ENCODE results near the gene SUSD1.

Gene SUSD1

DNA sequence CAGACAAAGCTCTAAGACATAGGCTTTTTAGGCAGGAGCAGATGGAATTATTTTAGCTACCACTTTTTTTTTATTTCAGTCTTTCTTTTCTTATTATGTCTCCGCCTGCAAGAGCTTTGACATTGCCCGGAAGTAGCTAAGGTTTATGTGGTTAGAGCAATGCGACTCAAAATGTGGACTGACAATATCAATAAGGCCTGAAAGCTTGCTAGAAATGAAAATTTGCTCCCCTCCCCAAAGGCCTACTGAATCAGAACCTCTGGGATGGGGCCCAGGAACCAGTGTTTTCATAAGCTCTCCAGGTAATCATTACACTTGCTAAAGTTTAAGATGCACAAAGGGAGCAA is 81.3 kb downstream of the SUSD1 start:
- ChIA-PET POLR2A (interaction anchor here (2.1 kb wide), 1 partner anchor 285 kb away, joined by 5 read pairs; the partner anchor contains the start of gene HSDL2), CTCF (interaction anchor here (0.7 to 1.6 kb wide), 5 partner anchors 16 to 524 kb away, joined by 3 to 9 read pairs (median 3); no protein-coding TSS in a partner anchor)
- no peaks in the 10 kb centered on the region for H3K4me1 ChIP-seq (ENCODE audit: control insufficient read depth, insufficient read depth, low read length)
- no peak overlapping the region for H3K4me3 ChIP-seq (ENCODE audit: low read depth, low read length)
- TF ChIP-seq ZNF16 (tag by site-specific recombination; IDR thresholded peaks at IDR 0.05; ENCODE audit: low read depth) (no peak), ZNF544 (tag by site-specific recombination; IDR thresholded peaks at IDR 0.05) (no peak), SP3 (tag by site-specific recombination; IDR thresholded peaks at IDR 0.05) (no peak), ZNF600 (tag by site-specific recombination; IDR thresholded peaks at IDR 0.05) (no peak), KLF16 (tag by site-specific recombination; IDR thresholded peaks at IDR 0.05) (no peak), IKZF3 (tag by site-specific recombination; IDR thresholded peaks at IDR 0.05) (no peak), ZNF132 (tag by site-specific recombination; IDR thresholded peaks at IDR 0.05; ENCODE audit: borderline replicate concordance) (no peak)
- TF ChIP-seq, protein P1, sequence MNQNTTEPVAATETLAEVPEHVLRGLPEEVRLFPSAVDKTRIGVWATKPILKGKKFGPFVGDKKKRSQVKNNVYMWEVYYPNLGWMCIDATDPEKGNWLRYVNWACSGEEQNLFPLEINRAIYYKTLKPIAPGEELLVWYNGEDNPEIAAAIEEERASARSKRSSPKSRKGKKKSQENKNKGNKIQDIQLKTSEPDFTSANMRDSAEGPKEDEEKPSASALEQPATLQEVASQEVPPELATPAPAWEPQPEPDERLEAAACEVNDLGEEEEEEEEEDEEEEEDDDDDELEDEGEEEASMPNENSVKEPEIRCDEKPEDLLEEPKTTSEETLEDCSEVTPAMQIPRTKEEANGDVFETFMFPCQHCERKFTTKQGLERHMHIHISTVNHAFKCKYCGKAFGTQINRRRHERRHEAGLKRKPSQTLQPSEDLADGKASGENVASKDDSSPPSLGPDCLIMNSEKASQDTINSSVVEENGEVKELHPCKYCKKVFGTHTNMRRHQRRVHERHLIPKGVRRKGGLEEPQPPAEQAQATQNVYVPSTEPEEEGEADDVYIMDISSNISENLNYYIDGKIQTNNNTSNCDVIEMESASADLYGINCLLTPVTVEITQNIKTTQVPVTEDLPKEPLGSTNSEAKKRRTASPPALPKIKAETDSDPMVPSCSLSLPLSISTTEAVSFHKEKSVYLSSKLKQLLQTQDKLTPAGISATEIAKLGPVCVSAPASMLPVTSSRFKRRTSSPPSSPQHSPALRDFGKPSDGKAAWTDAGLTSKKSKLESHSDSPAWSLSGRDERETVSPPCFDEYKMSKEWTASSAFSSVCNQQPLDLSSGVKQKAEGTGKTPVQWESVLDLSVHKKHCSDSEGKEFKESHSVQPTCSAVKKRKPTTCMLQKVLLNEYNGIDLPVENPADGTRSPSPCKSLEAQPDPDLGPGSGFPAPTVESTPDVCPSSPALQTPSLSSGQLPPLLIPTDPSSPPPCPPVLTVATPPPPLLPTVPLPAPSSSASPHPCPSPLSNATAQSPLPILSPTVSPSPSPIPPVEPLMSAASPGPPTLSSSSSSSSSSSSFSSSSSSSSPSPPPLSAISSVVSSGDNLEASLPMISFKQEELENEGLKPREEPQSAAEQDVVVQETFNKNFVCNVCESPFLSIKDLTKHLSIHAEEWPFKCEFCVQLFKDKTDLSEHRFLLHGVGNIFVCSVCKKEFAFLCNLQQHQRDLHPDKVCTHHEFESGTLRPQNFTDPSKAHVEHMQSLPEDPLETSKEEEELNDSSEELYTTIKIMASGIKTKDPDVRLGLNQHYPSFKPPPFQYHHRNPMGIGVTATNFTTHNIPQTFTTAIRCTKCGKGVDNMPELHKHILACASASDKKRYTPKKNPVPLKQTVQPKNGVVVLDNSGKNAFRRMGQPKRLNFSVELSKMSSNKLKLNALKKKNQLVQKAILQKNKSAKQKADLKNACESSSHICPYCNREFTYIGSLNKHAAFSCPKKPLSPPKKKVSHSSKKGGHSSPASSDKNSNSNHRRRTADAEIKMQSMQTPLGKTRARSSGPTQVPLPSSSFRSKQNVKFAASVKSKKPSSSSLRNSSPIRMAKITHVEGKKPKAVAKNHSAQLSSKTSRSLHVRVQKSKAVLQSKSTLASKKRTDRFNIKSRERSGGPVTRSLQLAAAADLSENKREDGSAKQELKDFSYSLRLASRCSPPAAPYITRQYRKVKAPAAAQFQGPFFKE (tag by site-specific recombination; IDR thresholded peaks at IDR 0.05; ENCODE audit: borderline replicate concordance), result no peak
- TF ChIP-seq, protein P2, sequence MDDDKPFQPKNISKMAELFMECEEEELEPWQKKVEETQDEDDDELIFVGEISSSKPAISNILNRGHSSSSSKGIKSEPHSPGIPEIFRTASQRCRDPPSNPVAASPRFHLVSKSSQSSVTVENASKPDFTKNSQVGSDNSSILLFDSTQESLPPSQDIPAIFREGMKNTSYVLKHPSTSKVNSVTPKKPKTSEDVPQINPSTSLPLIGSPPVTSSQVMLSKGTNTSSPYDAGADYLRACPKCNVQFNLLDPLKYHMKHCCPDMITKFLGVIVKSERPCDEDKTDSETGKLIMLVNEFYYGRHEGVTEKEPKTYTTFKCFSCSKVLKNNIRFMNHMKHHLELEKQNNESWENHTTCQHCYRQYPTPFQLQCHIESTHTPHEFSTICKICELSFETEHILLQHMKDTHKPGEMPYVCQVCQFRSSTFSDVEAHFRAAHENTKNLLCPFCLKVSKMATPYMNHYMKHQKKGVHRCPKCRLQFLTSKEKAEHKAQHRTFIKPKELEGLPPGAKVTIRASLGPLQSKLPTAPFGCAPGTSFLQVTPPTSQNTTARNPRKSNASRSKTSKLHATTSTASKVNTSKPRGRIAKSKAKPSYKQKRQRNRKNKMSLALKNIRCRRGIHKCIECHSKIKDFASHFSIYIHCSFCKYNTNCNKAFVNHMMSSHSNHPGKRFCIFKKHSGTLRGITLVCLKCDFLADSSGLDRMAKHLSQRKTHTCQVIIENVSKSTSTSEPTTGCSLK (tag by site-specific recombination; IDR thresholded peaks at IDR 0.05), result no peak
- peaks cover 0 to 12% of the 10 kb centered on the region in 2 experiments; a peak in 2 of 3 replicates for H3K36me3 ChIP-seq (ENCODE audit: control insufficient read depth in 2 of 2, insufficient read depth in 1 of 2, low read length in 2 of 2)
- no peaks in the 10 kb centered on the region for H3K9me3 ChIP-seq (ENCODE audit: control insufficient read depth, insufficient read depth, low read depth, low read length)
- H3K27ac ChIP-seq (ENCODE audit: extremely low read depth, low read depth, low read length), result no peak overlapping the region

DNA sequence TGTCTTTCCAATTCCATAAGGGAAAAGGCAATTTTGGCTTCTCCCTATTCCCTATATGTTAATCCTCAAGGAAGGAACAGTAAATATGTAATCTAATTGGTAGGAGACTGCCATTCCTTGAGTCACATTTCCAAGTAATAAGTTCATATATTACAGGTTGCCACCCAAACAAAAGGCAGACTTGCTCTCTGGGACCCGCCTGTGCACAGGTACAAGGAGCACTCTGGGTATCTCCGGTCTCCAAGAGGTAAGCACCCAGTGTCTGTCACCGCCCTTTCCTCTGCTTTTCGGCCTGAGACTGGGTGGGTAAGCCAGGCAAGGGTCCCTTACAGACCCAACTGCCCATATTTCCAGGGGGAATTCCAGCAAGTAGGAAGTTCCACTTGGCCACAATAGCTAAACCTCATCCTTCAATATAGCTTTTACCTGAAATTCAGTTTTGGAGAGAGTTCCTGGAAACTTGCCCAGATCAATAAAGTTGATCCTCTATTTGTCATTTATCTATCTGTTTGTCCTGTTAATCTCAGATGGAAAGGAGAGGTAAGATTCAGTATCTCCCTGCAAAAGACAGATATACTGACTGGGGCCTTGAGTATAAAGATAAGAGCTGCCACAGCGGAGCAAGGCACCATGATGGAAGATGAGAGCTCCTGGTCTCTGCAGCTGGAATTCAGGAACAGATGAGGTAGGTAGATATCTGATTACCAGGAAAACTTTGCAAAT is 81.8 kb downstream of the SUSD1 start:
- H3K27ac ChIP-seq (ENCODE audit: extremely low read depth, low read depth, low read length), result no peak overlapping the region
- peaks cover 0 to 12% of the 10 kb centered on the region in 2 experiments; a peak in 2 of 3 replicates for H3K36me3 ChIP-seq (ENCODE audit: control insufficient read depth in 2 of 2, insufficient read depth in 1 of 2, low read length in 2 of 2)
- CTCF ChIA-PET, result interaction anchor here (0.7 to 1.6 kb wide), 6 partner anchors 17 to 525 kb away, joined by 3 to 9 read pairs (median 3); no protein-coding TSS in a partner anchor
- no peaks in the 10 kb centered on the region for H3K9me3 ChIP-seq (ENCODE audit: control insufficient read depth, insufficient read depth, low read depth, low read length)
- no peak overlapping the region for H3K4me3 ChIP-seq (ENCODE audit: low read depth, low read length)
- POLR2A ChIA-PET, result interaction anchor here (2.1 kb wide), 1 partner anchor 286 kb away, joined by 5 read pairs; the partner anchor contains the start of gene HSDL2
- no peaks in the 10 kb centered on the region for H3K4me1 ChIP-seq (ENCODE audit: control insufficient read depth, insufficient read depth, low read length)
- TF ChIP-seq ZNF335 (tag by site-specific recombination; conservative IDR thresholded peaks at IDR 0.05) (no peak), ZNF350 (tag by site-specific recombination; IDR thresholded peaks at IDR 0.05) (no peak), ZNF324 (tag by site-specific recombination; IDR thresholded peaks at IDR 0.05) (no peak), ZNF670 (tag by site-specific recombination; IDR thresholded peaks at IDR 0.05; ENCODE audit: low read depth) (no peak), ZBTB1 (tag by site-specific recombination; IDR thresholded peaks at IDR 0.05) (no peak), ZNF837 (tag by site-specific recombination; IDR thresholded peaks at IDR 0.05) (no peak), ZNF548 (tag by site-specific recombination; IDR thresholded peaks at IDR 0.05) (no peak), ZIC2 (tag by site-specific recombination; IDR thresholded peaks at IDR 0.05) (no peak), ZNF174 (tag by site-specific recombination; IDR thresholded peaks at IDR 0.05) (no peak)
- TF ChIP-seq, protein P3, sequence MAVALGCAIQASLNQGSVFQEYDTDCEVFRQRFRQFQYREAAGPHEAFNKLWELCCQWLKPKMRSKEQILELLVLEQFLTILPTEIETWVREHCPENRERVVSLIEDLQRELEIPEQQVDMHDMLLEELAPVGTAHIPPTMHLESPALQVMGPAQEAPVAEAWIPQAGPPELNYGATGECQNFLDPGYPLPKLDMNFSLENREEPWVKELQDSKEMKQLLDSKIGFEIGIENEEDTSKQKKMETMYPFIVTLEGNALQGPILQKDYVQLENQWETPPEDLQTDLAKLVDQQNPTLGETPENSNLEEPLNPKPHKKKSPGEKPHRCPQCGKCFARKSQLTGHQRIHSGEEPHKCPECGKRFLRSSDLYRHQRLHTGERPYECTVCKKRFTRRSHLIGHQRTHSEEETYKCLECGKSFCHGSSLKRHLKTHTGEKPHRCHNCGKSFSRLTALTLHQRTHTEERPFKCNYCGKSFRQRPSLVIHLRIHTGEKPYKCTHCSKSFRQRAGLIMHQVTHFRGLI (tag by site-specific recombination; IDR thresholded peaks at IDR 0.05), result no peak
- TF ChIP-seq, protein P4, sequence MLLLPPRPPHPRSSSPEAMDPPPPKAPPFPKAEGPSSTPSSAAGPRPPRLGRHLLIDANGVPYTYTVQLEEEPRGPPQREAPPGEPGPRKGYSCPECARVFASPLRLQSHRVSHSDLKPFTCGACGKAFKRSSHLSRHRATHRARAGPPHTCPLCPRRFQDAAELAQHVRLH (tag by site-specific recombination; IDR thresholded peaks at IDR 0.05), result no peak
- TF ChIP-seq, protein P5, sequence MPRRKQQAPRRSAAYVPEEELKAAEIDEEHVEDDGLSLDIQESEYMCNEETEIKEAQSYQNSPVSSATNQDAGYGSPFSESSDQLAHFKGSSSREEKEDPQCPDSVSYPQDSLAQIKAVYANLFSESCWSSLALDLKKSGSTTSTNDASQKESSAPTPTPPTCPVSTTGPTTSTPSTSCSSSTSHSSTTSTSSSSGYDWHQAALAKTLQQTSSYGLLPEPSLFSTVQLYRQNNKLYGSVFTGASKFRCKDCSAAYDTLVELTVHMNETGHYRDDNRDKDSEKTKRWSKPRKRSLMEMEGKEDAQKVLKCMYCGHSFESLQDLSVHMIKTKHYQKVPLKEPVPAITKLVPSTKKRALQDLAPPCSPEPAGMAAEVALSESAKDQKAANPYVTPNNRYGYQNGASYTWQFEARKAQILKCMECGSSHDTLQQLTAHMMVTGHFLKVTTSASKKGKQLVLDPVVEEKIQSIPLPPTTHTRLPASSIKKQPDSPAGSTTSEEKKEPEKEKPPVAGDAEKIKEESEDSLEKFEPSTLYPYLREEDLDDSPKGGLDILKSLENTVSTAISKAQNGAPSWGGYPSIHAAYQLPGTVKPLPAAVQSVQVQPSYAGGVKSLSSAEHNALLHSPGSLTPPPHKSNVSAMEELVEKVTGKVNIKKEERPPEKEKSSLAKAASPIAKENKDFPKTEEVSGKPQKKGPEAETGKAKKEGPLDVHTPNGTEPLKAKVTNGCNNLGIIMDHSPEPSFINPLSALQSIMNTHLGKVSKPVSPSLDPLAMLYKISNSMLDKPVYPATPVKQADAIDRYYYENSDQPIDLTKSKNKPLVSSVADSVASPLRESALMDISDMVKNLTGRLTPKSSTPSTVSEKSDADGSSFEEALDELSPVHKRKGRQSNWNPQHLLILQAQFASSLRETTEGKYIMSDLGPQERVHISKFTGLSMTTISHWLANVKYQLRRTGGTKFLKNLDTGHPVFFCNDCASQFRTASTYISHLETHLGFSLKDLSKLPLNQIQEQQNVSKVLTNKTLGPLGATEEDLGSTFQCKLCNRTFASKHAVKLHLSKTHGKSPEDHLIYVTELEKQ (tag by site-specific recombination; IDR thresholded peaks at IDR 0.05; ENCODE audit: borderline replicate concordance), result no peak

Data from HEK293 (cell line).